Right renal cortex interstitium (tissue), 3 donors: ENCODE results near the gene FRS3. TPM values are rescaled to one million over a fixed set of nuclear protein-coding genes. Genes with fewer than 3 reads are reported as not detected.
"Not testable (repeated sequence)": the region's sequence is repeated elsewhere in the genome, so short reads cannot be mapped to it uniquely, and the experiment has no call there.

Experiments
- DNase-seq, 3 donors: peaks; one replicate each; pipeline ENCODE4 v3.0.0-alpha.2; 2013; ENCODE audit warnings: low read depth in 3 of 3, low spot score in 2 of 3
- polyA plus RNA-seq, 3 donors: library from polyadenylated mRNA; unstranded; fragments of 120-200 nt; gene quantifications; one replicate each; pipeline ENCODE4 v1.2.1, GENCODE V29; 2013; ENCODE audit not compliant: insufficient read length in 3 of 3

Gene FRS3
- polyA plus RNA-seq, 3 donors: 4.2 to 5.0 (median 4.7) TPM

DNA sequence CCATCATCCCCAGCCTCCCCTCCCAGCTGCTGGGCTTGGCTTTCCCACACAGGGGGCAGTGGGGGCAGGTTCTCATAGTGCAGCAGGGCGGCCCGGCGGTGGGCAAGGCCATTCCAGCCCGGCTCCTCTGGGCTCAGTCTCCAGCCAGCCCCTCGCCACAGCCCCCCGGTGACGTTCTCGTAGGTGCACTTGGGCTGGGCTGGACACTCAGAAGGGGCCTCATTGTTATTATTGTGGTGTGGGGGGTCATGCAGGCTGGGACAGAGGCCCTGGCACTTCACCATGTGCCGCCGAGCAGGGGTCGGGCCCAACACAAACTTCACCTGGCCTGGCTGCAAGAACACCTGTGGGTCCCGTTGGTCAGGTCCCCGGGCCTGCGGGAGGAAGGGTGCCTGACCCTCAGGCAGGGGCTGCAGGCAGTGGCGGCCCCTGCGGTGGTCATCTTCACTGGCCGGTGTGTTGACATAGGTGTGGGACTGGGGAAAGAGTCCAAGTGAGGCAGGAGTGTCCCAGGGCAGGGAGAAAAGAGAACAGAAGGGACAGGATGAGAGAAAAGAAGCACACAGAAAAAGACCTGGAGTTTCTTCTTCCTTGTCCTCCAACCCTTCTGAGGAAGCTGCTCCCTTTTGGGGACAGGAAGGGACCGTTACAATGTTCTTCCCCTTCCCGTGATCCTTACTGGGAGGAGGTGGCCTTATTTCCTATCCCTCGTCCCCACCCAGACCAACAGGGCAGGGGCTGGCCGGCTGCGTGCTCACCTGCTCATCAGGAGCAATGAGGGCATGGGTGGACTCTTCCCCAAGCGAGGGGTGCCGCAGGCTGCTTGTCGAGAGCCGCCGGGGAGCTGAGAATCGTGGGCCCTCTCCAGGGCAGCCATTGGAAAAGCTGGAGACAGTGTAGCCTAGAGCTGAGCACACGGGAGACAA lies 8.4 kb downstream of the FRS3 start:
- DNase-seq: no peak

DNA sequence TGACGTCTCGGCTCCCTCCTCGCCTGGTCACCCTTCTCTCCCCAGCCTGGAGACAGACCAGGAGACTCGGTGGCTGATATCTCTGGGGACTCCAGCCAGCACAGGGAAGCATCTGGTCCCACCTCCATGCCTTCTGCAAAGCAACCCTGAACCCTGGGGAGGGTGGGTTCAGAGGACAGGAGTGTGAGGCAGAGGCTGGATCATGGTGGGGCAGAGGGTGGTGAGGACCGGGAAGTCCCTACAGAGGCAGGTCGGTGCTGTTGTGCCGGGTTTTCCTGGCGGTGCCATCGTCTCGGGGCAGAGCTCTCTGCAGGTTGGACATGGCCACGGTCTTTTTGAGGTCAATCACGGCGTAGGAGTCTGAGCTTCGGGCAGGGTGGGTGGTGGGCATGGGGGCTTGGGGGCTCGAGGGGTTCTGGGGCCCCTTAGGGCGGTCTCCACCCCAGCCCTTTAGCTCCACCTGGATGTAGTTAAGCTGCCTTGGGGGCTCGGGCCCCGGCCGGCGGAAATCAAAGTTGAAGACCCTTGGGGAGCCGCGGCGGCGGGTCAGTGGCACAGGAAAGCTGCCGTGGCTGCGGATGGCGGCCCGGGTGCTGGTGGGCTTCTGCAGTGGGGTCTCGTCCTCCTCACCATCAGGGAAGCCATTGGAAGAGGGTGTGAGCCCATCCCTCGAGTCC lies 9.2 kb downstream of the FRS3 start:
- no peak for DNase-seq

DNA sequence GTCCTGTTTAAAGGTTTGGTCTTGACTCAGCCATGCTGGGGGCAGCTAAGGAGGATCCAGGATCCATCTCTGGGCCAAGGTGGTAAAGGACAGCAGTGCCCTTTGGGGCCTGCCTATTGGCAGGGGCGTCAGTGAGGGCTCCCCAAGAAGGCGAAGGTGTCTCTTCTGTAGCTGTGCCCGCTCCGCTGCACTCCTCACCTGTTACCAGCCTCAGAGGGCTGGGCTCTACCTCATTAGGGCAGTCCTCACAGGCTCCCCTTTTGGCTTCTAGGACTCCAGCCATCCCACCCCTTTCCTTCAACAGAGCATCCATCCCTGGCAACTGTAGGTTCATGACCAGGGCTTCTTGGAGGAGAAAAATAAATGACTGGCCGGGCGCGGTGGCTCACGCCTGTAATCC lies 10.3 kb downstream of the FRS3 start:
- DNase-seq: no peak

DNA sequence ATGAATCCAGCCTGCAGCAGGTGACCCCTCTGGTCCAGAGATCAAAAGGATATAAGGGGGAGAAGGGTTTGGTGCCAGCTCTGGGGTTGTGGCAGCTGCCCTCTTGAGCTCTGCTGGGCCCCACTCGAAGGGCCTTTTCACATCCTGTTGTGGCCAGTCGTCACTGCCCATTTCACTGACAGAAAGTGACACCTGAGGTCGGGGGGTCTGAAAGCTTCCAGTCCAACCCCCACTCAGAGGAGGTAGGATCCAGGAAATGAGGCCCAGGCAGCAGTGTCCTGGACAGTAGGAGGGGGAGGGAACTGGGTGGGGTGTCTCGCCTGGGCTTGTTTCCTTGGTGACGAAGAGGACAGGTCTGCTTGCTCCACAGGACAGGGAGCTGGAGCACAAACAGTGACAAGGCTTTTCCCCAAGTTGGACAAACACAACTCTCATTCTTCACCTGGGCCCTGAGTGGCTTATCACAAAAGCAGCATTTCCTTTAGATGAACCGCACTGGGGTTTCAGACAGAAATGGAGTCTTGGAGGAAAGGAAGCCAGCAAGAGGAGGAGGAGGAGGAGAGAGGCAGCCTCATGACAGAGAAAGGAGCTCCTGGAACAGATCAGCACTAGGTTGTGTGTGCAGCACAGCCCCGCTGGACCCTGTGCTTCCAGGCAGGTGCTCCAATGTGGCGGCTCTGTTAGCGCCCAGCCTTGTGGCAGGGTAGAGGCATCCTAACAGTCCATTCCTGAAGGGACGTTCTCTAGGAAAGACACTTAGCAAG lies 11.0 kb downstream of the FRS3 start:
- DNase-seq: no peak

DNA sequence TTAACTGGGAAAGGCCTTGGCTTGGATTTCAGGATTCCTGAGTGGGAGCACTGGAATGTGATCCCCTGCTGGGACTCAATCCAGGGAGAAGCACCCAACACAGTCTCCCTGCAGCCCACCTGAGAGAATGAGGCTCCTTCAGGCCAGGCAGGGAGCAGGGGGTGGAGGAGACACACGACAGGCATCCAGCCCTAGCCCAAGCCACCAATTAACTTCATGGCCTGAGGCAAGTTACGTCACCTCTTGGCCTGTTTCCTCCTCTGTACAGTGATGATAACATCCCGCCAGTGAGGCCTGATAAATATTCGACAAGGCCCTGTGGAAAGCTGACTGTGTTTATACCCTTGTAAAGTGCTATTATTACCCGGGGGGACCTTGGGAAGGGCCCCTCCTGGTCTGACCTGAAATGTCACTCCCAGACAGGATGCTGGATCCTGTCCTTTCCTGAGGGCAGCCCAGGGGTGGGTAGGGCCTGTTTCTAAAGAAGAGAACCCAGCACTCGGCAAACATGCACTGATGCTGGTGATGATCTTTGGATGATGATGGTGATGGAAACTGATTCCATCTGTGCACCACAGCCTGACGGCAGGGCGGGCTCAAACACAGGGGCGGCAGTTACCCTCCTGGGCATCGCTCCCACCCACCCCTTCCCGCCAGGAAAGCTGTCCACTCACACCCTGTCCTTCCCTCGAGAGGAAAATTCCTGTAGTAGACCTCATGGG lies 12.4 kb downstream of the FRS3 start:
- DNase-seq: no peak

DNA sequence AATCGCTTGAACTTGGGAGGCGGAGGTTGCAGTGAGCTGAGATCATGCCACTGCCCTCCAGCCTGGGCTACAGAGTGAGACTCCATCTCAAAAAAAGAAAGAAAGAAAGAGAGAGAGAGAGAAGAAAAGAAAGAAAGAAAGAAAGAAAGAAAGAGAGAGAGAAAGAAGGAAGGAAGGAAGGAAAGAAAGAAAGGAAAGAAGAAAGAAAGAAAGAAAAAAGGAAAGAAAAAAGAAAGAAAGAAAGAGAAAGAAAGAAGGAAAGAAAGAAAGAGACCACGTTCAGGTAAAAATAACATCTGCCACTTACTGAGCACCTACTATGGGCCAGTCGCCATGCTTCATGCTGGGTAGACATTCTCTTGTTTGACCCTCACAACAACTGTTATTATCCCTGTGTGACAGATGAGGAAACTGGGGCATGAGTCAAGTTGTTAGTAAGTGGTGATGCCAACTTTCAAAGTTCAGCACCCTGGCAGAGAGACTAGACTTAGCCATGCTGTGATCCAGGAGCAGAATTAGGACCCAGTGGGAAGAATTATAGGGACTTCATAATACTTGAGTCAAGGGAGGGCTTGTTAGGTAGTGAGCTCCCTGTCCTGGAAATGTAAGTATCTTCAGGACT lies 13.5 kb downstream of the FRS3 start:
- not testable (repeated sequence) for DNase-seq

DNA sequence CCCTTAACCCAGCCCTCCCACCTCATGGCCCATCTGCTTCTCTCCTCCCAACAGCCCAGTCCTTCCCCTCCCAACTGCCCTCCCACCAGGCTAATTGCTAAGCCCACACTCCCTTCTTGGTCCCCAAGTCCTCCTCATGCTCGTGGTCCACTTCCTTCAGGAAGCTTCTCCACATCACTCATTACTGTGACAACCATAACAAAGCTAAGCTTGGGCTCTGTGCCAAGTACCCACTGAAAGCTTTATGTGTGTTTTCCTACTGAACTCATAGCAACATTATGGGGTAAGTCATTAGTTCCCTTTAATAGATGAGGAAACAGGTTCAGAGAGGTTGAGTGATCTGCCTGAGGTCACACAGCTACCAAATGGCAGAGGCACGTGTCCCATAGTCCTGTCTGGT lies 16.2 kb downstream of the FRS3 start:
- no peak for DNase-seq

DNA sequence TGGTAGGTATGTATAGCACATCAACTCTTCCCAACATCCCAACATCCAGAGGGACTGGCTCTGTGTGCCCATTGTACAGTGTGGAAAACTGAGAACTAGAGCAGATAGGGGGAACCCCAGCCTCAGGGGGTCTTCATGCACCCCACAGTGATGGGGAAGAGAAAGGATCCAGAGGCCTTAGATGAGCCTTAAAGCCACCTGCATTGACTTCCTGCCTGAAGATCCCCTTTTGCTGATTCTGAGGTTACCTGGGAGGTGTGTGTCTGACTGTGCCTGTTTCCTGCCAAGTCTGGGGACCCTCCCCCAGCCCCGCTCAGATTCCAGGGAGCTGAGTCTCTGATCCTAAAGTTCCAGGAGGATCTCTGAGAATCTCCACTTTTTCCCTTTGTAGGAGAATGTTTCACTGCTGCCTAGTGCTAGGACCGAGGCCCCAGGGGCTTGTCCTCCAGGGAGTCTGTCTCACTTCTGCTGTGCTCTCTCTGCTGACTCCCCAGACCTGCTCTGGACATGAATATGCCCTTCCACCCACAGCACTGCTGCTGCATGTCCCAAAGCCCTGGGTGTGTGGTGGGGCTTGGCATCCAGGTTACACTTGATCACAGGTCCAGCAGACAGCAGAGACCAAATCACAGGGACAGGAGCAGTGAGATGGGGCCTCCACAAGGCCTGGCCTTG lies 19.7 kb downstream of the FRS3 start:
- no peak for DNase-seq

DNA sequence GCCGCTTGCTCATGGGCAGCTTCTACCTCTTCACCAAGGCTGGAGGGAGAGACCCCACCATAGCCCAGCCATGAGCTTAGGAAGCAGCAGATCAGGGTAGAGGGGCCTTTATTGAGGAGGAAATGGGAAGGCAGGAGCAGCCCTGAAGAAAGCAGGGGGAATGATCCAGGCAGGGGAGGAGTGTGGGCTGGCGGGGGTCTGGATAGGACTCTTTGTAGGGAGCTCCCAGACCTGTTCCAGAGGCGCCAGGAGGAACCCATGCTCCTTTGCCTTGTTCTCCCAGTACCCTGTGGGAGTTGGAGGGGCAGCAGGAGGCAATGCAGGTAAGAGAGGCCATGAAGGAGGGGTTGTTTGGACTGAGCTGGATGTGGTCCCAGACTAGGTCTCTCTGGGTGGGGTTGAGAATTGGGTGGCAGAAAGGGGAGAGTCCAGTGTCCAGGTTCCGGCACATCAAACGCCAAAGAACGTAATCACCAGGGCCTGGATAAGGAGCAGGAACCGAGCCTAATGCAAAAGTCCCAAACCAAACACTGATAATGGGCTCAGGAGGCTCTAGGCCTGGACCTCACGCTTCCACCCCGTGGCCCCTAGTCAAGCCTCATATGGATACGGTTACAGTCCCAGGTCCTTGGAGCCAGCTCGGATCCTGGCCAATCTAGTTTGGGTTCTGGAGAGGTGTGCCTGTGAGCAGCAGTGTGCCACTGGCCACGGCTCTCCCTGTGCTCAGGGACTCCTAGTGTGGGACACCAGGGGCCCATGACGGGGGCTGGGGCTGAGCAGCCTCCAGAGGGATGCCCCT lies 20.4 kb downstream of the FRS3 start:
- no peak for DNase-seq

DNA sequence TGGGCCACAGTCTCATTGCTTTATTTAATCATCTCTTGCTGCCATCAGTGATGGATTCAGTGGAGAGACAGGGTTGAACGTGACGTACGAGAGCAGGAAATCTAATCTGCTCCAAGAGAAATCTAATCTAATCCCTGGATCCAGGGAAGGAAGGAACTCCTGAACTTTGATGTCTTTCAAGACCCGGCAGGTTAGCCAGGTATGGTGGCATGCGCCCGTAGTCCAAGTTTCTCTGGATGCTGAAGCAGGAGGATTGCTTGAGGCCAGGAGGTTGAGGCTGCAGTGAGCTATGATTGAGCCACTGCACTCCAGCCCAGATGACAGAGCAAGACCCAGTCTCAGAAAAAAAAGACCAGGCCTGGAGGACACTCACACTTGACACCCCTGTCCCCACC lies 21.1 kb downstream of the FRS3 start:
- no peak for DNase-seq

DNA sequence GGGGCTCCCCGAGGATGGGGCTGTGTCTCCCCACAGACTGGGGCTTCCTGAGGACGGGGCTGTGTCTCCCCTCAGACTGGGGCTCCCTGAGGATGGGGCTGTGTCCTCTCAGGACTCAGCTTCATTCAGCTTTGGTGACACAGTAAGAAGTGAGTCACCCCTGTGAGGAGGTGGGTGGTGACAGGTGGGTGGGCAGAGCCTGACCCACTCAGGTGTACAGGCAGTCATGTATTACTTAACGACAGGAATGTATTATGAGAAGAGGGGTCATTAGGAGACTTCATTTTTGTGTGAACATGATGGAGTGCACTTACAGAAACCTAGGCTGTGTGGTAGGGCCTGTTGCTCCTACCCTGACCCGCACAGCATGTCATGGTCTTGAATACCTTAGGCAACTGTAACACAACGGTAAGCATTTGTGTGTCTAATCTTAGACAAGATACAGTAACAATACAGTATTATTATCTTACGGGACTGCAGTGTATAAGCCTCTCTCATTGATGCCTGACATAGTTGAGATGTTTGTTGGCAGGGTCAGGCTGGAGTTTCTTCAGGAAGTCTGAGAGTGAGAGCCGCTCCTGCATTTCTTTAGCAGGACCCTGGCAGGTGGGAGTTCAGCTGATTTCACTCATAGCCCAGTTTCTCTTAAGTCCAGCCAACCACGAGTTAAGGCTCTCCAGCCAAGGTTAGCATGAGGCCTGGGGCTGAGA lies 21.6 kb downstream of the FRS3 start:
- DNase-seq: no peak

DNA sequence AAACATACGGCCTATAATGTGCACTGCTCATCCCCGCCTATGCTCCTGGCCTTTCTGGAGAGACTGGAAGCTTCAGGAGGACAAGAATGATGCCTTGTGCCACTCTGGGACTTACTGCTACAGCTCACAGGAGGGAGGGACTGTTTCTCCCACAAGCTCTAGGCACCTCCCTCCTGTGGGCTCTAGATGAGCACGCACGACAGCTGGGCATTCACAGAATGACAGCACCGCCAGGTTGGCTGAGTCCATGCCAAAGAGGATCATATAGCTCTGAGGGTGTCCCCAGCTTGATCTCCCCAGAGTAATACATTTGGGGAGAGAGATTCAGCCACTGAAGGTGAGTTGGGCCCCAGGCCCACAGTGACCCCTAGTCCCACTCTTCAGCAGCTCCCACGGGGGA lies 22.4 kb downstream of the FRS3 start:
- DNase-seq: no peak

DNA sequence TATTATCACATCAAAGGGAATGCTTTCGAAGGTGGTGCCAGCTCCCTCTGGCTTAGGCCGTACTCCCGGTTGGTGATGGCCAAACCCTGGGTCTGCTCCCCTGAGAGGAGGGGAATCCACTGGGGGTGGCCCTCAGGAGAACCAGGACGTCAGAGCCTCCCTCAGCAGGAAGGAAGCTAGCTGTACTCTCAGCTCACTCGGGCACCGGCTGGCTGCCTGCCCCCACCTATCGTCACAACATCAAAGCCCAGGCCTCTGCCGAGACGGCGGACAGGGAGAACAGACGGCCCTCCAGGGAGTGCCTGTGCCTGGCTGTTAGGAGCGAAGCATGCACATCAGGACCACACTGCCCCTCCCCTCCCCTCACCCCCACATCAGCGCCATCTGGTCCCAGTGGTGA lies 23.3 kb downstream of the FRS3 start:
- DNase-seq: no peak

DNA sequence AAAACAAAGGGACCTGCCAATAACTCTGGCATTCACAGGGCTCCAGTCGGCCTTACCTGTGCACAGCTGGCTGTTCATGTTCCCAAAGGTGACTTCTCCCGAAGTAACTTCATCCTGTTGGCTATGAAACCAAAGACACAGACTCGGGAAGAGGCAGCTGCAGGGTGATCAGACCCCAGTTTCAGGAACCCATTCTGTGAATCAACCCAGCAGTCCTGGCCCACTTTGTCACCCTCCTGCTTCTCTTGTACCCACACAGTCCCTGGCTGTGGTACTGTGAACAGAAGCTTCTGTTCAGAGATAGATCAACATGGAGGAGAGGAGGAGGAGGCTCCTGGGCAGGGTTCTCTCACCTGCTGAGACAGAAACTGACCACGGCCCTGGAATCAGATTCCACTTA lies 23.8 kb downstream of the FRS3 start:
- no peak for DNase-seq

DNA sequence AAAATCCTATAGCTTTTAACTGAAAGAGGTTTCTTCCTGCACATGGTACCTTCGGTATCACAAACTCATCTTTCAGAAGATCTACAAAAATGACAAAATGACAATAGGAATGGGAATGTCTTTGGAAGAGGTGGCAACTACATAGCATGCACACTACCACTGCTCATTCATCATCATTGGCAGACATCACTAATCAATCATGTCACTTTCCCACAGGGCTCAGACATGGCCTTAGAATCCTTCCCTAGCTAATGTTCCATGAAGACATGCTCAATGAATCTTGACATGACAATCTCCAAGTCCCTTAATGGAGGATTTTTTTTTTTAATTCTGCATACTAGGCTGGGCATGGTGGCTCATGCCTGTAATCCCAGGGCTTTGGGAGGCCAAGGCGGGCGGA lies 29.3 kb downstream of the FRS3 start:
- no peak for DNase-seq

DNA sequence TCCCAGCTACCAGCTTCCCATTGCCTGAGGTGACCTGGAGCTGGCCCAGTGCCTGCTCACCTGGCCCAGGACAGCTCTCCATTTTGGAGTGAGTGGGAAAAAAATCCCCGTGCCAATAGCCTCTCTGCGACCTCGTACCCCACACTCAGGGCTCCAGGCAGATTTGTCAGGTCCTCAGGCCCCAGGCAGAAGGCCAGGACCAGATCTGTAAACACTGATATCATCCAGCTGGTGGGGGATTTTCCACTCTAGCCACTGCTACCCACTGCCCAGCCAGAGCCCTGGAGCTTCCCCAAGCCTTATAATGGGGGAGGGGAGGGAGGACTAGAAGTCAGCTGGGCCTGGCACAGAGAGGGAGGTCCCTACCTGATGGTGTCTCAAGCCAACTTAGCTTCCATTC lies 31.2 kb downstream of the FRS3 start:
- DNase-seq: no peak

DNA sequence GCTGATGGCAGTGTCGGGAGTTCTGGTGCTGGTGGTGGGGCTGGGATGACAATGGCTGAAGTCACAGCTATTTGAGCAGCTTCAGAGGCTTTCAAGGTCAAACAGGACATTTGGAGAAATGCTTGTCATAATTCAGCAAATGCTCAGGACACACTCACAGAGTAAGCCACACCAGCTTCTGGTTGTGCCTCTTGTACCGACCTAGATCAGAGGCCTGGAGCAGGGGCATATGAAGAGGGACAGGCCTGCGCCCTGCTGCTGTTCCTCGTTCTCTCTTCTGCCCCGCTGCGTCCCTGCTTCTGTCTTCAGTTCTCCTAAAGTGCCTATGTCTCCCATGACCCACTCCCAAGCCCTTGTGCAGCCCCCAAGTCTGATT lies 31.6 kb downstream of the FRS3 start:
- DNase-seq: no peak
